Stimulated activated naive CD8-positive, alpha-beta T cell treated with anti-CD3 and anti-CD28 coated beads, Interleukin-15, Interleukin-2, amounts not matched to agents 100 U/mL and 50 U/mL, for 24 hours (primary cell): ENCODE data around the gene HECTD2.
"Not testable (repeated sequence)": the region's sequence is repeated elsewhere in the genome, so short reads cannot be mapped to it uniquely, and the experiment has no call there.

ENCODE experiments used
- ATAC-seq: fragments of 150-1000 bp; cut with Tn5 transposase; one replicate; pipeline ENCODE4 v1.10.0; 2021
- DNase-seq: peaks from one replicate; pipeline ENCODE4 v3.0.0; 2021

The HECTD2 gene

DNA sequence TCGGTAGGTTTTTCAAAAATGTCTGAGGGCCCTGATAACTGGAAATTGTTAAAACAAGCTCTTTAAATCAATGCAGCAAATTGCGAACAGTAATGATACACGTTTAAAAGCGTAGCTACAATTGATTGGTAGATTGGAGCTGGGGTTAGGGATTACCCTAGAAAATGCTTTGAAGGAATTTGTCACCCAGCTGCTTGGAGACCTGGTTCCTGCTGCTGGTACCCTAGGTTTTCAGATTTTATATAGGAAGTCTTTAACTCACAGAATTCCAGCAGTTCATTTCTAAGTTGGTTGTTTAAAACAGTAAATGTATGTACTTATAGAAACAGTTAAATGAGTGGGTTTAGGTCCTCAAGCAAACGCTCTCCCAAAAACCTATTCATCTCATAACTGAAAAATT, 1.5 kb downstream of the HECTD2 start:
- ATAC-seq (no peak), DNase-seq (no peak)

DNA sequence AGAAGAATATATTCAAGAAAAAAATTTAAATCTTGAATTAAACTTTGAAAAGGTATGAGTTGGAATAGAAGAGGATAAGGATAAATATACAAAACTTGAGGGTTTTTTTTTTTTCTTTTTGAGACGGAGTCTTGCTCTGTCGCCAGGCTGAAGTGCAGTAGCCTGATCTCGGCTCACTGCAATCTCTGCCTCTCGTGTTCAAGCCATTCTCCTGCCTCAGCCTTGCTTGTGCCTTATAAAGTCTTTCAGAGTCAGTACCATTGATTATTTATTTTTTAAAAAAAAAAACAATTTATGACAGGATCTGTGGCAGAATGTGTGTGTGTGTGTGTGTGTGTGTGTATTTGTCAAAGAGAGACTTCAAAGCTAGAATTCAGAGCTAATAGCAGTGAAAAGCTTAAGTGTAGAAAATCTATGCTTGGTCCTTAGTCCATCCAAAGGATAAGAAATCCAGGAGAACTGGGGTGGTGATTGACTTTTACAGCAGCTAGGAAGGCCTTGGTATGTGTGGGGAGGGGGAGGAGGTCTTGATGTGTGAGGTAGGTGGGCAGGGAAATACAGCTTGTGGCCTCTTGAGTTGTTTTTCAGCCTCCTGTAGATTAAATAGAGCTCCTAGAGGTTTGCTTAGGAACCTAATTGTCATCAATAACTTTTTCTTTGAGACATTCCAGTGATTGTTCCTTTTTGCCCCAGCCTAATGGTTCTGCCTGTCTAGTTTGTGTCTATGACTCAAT, 2.4 kb downstream of the HECTD2 start:
- ATAC-seq (no peak), DNase-seq (no peak)

DNA sequence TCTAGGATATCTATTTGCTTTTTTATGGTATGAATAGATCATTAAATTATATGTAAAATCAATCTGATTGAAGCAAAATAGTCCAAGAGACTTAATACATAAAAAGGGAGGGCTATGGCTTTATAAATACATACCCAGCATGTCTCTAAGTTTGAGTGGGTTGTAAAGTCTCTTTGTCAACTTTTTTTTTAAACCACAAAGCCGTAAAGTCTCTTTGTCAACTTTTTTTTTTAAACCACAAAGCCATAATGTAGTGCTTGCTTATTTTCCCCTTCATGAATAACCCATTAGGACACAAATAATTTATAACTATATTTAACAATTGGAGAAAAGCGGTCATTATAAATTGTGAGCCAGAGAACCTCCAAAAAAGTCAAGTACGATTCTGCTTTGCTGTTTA, 5.7 kb downstream of the HECTD2 start:
- DNase-seq, result no peak
- ATAC-seq, result no peak

DNA sequence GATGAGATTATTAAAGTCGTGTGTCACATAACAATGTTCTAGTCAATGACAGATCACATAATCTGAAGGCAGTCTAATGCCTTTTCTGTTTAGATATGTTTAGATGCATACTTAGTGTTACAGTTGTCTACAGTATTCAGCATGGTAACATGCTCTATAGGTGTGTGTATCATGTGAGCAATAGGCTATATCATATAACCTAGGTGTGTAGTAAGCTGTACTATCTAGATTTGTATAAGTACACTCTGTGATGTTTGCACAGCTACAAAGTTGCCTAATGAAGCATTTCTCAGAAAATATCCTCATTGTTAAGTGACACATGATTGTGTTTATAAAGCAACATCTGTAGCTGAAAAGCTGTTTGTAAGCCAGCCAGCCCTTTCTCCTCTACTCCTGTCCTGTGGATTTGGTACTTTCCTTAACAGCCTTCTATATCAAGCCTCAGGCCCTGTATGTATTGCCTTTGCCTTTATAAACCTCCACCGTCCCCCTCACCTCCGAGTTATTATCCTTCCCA, 6.3 kb downstream of the HECTD2 start:
- ATAC-seq, result no peak
- no peak for DNase-seq

DNA sequence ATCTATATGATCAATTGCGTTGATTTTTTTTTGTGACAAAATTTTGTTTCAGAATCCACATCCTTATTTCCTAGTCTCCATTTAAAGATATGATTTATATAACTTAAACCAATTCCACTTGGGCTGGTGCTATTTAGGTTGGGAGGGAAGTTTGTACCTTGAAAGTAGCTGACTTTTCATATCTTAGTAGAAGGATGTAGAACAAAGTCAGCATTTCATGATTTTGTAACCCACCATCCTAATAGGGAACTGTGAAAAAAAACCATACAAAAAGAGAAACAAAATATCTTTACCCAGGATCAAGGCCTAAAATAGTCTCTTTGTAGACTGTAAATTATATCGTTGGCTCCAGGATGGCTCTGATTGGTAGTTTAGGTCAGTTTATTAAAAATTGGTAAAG, 8.3 kb downstream of the HECTD2 start:
- no peak for ATAC-seq
- no peak for DNase-seq

DNA sequence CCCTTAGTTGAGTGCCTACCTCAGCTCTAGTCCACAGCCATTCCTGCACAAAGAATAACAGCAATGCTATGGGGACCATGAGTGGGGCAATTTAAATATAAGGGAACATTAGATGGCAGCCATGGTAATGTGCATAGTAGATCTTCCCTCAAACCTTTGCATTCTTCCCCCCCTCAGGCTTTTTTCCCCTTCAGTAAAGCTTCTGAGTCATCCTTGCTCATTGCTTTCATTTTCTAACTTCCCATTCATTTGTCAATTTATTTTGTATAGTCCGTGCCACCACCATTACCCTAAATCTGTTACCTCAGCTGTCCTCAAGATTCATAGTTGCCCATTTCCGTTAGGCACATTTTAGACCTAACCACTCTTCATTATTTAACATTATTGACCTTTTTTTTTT, 10.7 kb downstream of the HECTD2 start:
- DNase-seq, result no peak
- ATAC-seq, result peak; percentile 66

DNA sequence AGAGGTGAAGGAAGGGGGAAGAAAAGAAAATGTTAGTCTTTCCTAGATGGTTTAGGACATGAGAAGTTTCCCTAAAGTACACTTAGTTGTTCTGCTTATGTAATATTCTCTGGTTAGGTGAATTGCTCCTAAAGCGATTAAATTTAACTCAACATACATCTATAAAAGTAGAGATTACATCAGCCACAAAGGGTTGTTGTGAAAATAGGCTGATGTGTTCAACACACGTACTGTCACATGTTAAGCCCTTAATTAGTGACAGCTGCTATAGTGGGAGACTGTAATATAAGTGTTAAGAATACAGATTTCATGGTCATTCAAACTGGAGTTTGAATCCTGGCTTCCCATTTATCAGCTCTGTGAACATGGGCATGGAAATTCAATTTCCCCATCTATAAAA, 12.8 kb downstream of the HECTD2 start:
- DNase-seq, result no peak

DNA sequence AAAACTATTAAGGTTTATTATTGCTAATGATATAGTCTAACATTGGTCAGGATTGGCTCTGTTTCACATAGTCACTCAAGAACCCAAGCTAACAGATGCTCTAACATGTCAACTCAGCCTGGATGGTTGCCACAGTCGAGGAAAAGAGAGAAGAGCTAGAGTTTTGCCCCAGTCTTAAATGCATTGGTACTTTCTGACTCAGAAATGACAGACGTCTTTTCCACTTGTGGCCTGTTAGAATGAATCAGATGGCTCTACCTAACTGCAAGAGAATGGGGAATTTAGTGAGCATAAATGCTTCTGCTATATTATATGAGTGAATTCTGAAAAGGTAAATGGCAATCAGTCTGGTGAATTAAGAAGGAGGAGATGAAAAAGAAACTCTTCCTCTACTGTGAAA, 13.9 kb downstream of the HECTD2 start:
- ATAC-seq (peak; percentile 89), DNase-seq (no peak)

More for the DNA sequence above, 12.8 kb downstream of the HECTD2 start:
- ATAC-seq, result no peak

DNA sequence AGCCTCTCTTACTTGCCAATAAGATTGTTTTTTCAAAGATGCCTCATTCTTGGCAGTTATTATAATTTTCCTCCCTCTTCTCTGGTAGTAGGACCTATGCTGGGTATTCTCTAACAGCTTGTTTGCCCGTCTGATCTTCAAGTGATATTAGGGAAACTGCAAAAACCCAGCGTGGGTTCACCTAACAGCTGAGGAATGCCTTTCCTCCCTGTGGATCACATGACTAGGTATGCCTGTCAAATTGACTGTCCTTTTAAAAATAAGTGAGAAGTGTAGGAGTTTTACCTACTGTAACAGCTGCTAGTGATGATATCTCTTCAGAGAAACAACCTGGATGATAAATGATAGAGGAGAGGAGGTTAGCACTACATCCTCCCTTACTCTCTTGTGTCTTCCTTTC, 22.0 kb downstream of the HECTD2 start:
- DNase-seq, result no peak
- no peak for ATAC-seq

DNA sequence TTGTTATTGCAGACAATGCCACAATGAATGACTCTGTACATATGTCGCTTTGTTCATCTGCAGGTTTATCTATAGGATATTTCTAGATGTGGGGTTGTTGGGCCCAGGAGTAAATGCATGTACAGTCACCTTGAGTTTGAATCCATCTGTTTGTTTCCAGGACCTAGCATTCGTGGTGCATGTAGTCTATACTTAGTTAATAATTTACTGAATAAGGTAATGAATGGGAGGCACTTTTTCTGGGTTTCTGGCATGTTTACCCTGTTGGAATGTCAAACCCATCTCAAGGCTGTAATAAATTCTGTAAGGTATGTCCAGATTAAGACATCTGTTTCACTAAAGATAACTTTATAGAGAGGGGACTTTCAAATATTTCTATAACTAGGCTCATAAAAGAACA, 23.5 kb downstream of the HECTD2 start:
- ATAC-seq, result no peak
- no peak for DNase-seq

DNA sequence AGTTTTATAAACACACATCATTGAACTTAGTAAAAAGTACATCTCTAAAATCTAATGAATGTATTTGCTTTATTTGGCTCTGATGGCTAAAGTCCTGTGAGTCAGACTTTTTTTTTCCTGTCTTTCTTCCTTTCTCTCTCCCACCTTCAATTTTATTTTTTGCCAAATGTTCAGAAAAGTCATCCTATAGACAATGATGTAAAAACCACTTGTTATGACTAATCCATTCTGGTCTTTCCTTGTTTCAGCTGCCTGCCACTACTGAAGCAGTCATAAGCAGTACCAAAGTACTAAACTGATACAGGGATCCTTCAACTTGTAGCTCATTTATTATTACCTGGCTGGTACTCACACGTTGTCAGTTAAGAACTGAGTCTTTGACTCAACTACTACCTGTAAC, 23.9 kb downstream of the HECTD2 start:
- DNase-seq (no peak), ATAC-seq (peak; percentile 81)

DNA sequence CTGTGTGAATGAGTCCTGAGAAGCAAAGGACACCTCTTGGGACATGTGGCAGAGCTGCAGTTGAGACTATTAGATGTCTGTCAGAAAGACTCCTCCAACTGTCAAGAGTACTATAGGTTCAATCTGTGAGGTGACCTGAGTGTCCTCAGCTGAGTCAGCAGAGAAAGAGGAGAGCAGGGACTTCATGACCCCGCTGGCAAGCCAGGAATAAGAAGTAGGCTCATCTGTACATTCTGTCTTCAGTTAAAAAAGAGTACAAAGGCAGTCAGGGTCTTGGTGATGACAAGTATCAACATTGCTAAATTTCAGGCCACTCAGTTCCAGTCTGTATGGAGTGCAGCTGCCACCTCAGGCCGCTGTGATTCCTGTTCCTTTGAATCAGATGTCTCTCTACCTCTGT, 25.1 kb downstream of the HECTD2 start:
- DNase-seq (no peak), ATAC-seq (no peak)

DNA sequence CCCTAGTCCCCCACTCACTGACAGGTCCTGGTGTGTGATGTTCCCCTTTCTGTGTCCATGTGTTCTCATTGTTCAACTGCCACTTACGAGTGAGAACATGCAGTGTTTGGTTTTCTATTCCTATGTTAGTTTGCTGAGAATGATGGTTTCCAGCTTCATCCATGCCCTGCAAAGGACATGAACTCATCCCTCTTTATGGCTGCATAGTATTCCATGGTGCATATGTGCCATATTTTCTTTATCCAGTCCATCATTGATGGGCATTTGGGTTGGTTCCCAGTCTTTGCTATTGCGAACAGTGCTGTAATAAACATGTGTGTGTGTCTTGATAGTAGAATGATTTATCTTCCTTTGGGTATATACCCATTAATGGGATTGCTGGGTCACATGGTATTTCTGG, 28.1 kb downstream of the HECTD2 start:
- not testable (repeated sequence) for DNase-seq, ATAC-seq

DNA sequence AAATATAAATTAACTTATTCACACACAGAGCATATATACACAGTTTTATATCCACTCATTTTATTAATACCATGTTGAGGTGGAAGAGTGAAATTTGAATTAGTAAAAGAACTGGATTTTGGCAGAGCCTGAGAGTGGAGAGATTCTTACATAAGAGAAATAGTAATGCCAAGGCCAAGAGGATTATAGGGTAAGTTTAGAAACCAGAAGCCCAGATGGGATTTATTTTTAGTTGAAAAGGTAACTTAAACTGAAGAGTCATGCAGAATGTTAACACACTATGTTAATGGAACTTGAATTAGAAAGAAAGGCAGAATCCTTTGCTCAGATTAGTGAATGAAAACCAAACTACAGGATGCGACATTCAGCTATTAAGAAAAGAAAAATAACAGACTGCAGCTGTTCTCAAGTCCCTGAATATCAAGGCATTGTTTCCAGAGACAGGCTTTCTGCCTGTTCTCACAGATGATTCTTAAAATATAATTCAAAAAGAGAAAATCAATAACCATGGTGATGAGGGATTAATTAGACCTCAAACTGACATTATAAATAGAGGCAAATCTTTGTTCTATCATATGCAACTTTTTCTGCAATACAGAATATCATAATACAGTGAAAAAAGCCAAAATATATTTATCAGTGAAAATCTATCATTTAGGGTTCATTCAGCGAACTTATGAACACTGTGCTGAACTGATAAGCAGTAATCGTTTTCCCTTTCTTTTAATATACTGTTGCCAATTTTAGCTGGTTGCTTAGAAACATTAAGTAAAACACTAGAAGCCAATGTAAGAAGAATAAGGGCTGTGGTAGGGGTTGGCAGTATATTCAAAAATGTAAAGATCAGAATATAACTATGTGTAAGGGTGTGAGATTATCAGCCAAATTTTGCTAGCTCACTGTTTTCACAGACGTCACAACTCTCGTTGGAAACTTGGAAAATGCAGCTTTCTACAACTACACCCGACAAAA, 34.4 kb downstream of the HECTD2 start:
- no peak for ATAC-seq
- DNase-seq, result no peak

DNA sequence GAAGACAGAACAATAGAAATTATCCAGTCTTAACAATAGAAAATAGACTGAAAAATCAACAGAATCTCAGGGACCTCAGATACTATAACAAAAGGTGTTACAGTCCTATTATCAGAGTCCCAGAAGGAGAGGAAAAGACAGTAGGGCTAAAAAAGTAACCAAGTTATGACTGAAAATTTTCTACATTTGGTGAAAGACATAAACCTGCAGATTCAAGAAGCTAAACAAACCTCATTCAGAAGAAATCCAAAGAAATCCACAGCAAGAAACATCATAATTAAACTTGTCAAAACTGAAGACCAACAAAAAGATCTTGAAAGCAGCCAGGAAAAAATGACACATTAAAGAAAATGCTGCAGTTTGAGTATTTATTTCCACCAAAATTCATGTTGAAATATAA, 41.9 kb downstream of the HECTD2 start:
- DNase-seq, result no peak
- ATAC-seq, result no peak

DNA sequence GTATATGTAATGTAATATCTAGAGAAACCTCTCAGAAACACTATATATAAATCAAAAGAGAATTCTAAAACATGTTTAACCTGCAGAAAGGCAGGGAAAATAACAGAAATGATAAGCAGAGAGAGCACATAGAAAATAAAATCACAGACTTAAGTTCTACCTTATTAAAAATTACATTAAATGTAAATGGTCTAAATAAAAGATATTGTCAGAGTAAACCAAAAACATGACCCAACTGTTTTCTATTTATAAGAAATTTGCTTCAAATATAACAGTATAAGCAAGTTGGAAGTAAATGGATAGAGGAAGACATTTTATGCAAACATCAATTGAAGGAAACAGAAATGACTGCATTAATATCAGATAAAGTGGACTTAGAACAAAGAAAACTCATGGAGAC, 43.4 kb downstream of the HECTD2 start:
- no peak for DNase-seq
- no peak for ATAC-seq

DNA sequence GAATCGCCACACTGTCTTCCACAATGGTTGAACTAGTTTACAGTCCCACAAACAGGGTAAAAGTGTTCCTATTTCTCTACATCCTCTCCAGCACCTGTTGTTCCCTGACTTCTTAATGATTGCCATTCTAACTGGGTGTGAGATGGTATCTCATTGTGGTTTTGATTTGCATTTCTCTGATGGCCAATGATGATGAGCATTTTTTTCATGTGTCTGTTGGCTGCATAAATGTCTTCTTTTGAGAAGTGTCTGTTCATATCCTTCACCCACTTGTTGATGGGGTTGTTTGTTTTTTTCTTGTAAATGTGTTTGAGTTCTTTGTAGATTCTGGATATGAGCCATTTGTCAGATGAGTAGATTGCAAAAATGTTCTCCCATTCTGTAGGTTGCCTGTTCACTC, 45.0 kb downstream of the HECTD2 start:
- not testable (repeated sequence) for DNase-seq, ATAC-seq

DNA sequence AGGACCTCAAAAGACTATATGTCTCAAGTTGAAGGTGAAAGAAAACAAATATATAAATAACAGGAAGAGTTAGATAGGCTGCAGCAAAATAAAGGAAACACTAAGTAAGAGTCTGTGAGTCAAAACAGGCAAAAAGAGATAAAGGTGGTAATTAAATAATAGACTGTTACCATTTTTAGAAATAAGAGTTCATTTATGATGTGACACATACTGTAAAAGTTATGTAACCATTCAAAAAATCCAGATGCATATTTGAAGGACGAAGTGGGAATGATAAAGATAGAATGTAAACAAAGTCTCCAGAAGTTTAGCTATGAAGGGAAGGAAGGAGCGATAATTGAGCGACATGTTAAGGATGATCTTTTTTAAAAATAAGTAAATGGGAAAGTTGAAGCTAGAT, 50.5 kb downstream of the HECTD2 start:
- no peak for DNase-seq
- ATAC-seq, result no peak

DNA sequence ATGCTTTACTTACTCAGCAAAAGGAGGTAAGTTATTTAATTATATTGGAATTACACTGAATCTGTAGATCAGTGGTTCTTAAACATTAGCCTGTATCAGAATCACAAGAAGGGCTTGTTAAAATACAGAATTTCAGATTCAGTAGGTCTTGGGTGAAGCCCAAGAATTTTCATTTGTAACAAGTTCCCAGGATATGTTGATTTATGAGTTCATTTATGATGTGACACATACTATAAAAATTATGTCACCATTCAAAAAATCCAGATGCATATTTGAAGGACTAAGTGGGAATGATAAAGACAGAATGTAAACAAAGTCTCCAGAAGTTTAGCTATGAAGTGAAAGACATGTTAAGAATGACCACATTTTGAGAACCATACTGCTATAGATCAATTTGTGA, 52.3 kb downstream of the HECTD2 start:
- DNase-seq (no peak), ATAC-seq (no peak)

DNA sequence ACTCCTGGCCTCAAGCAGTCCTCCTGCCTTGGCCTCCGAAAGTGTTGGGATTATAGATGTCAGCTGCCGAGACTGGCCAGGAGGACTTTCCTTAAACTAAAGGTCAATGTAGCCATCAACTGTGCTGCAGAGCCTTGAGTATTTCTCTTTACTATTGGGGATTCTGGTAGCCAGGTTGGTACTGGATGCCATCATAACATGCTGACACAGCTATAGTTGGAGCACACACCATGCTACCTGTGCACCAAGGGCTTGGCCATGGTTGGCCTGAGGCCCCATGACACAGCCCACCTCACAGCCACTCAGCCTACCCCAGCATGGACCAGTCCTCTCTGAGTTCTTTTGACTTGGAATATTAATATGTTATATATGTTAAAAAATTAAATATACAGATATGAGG, 54.4 kb downstream of the HECTD2 start:
- ATAC-seq (no peak), DNase-seq (no peak)

DNA sequence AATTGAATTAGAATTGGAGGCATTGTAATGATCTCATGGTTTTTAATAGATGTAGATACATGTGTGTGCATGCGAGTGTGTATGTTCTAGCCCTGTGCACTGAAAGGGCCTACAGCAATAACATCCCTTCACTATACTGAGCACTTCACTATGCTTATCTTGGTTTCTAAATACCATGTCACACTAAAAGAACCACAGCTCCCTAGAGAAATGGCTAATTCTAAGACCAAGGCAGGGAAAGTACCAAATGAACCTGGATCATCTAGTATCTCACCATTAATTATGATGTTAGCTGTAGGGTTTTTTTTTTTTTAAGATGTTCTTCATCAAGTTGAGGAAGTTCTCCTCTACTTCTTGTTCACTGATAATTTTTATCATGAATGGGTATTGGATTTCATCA, 55.1 kb downstream of the HECTD2 start:
- no peak for DNase-seq
- no peak for ATAC-seq

DNA sequence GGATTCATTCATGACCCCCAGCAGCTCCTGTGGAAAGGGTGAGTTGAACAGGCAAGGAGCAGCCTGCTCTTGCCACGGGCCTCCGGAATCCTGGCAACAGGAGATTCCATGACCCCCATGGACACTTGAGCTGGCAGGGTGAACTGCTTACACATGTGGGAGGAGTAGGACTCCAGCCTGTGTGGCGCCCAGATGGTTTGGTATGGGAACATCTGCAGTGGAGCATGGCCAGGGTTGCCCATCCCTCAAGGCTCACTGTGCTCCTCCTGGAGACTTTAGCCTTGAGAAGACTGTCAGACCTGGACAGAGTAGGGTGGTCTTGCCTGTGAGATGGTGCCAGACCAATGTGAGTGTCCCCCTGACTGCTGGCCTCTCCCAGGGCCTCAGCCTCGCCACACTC, 57.0 kb downstream of the HECTD2 start:
- DNase-seq (no peak), ATAC-seq (no peak)

DNA sequence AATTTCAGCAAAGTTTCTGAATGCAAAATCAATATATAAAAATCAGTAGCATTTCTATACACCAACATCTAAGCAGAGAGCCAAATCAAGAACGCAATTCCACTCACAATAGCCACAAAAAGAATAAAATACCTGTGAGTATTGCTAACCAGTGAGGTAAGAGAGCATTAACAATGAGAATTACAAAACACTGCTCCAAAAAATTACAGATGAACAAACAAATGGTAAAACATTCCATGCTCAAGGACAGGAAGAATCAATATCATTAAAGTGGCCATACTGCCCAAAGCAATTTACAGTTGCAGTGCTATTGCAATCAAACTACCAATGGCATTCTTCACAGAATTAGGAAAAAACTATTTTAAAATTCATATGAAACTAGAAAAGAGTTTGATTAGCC, 61.5 kb downstream of the HECTD2 start:
- DNase-seq, result no peak
- no peak for ATAC-seq
